Colonic mucosa (tissue), 4 donors: ENCODE measurements around the gene SRPK1. TPM values are rescaled to one million over a fixed set of nuclear protein-coding genes. Genes with fewer than 3 reads are reported as not detected.

Experiments used
- DNase-seq: peaks from one replicate; pipeline ENCODE4 v3.0.0-alpha.2; 2020
- H3K27ac ChIP-seq: fragments of 200-600 bp; one replicate; pipeline ENCODE4 v1.8.0; 2021
- H3K27me3 ChIP-seq: fragments of 200-600 bp; one replicate; pipeline ENCODE4 v1.8.0; 2021
- H3K36me3 ChIP-seq: fragments of 200-600 bp; one replicate; pipeline ENCODE4 v1.8.0; 2021
- H3K4me1 ChIP-seq: fragments of 200-600 bp; one replicate; pipeline ENCODE4 v1.8.0; 2021; ENCODE audit warnings: mild to moderate bottlenecking
- H3K4me3 ChIP-seq: fragments of 200-600 bp; one replicate; pipeline ENCODE4 v1.8.0; 2021
- H3K9ac ChIP-seq, 2 donors: one replicate each; pipeline ENCODE4 v1.7.0; 2013; ENCODE audit warnings: control low read depth in 2 of 2, low read depth in 2 of 2, low read length in 2 of 2
- H3K9me3 ChIP-seq: fragments of 200-600 bp; one replicate; pipeline ENCODE4 v1.8.0; 2021
- CTCF ChIP-seq: fragments of 200-600 bp; IDR thresholded peaks from one replicate; pipeline ENCODE4 v1.8.0; 2022; ENCODE audit warnings: antibody characterized with exemption, mild to moderate bottlenecking
- intact Hi-C: fragments of 100-400 bp; cut with DNase I; formaldehyde crosslinking; loops from one replicate; pipeline ENCODE4 v1.14.1; 2022
- total RNA-seq, 2 donors: library from RNA; stranded (reverse); fragmentation: NEBNext Ultra II Directional in 1 of 2; extraction: Animal tissue kit (Norgen Biotek cat#: 25700) in 1 of 2; gene quantifications; one replicate each; pipeline ENCODE4 v1.2.1, GENCODE V29; 2021
- donor health status: healthy.
- donor health status: DM: no; HTN: no; CAD: no.
- donor health status: DM: no; HTN: no; CAD: no.

The SRPK1 gene
- 100 to 1,000 TPM in 1 of 2 donors, 10 to 100 TPM in 1; 89.4 to 111 TPM for total RNA-seq

- intact Hi-C loops = no loop called here
- Histone ChIP-seq H3K9ac (peak within 1 kb of the TSS; percentile 90 to 99), H3K4me3 (peak within 1 kb of the TSS; percentile 81), H3K27ac (peak within 1 kb of the TSS; percentile 81), H3K9me3 (no peaks in the 10 kb centered on the region), H3K27me3 (no peaks in the 10 kb centered on the region), H3K36me3 (no peaks in the 10 kb centered on the region), H3K4me1 (no peaks in the 10 kb centered on the region)
- DNase-seq = peak; percentile 92
- no peak for TF ChIP-seq CTCF
These were observed at the start of gene SRPK1 for GRCh38 chr6:35920793-35921732. Gene SRPK1 (minus strand): TSS chr6:35921098. CDS start chr6:35921056, 42 bp downstream.

GRCh38 chr6:35970181-35970580 is 49.3 kb upstream of the SRPK1 start:
- H3K27ac ChIP-seq = no peak overlapping the region
- no peaks in the 10 kb centered on the region for H3K27me3 ChIP-seq
- DNase-seq = no peak
- H3K4me3 ChIP-seq = no peak overlapping the region
- H3K36me3 ChIP-seq = no peaks in the 10 kb centered on the region
- H3K9me3 ChIP-seq = no peaks in the 10 kb centered on the region
- no peak for TF ChIP-seq CTCF
- H3K9ac ChIP-seq = no peak overlapping the region
- H3K4me1 ChIP-seq = no peaks in the 10 kb centered on the region
- intact Hi-C loops = no loop called here

- intact Hi-C loops = no loop called here
- no peaks in the 10 kb centered on the region for H3K4me1 ChIP-seq
- H3K9me3 ChIP-seq = no peaks in the 10 kb centered on the region
- no peak overlapping the region for H3K4me3 ChIP-seq
- H3K36me3 ChIP-seq = no peaks in the 10 kb centered on the region
- no peak overlapping the region for H3K27ac ChIP-seq
- no peak for TF ChIP-seq CTCF
- DNase-seq = no peak
- no peaks in the 10 kb centered on the region for H3K27me3 ChIP-seq
- no peak overlapping the region for H3K9ac ChIP-seq
These were observed 48.7 kb upstream of the SRPK1 start for GRCh38 chr6:35969646-35970045.

GRCh38 chr6:35968821-35969220 is 47.9 kb upstream of the SRPK1 start:
- H3K9ac ChIP-seq = no peak overlapping the region
- H3K9me3 ChIP-seq = no peaks in the 10 kb centered on the region
- no peak for TF ChIP-seq CTCF
- intact Hi-C loops = no loop called here
- no peak for DNase-seq
- H3K27me3 ChIP-seq = no peaks in the 10 kb centered on the region
- no peaks in the 10 kb centered on the region for H3K4me1 ChIP-seq
- H3K27ac ChIP-seq = no peak overlapping the region
- H3K36me3 ChIP-seq = no peaks in the 10 kb centered on the region
- H3K4me3 ChIP-seq = no peak overlapping the region

GRCh38 chr6:35967076-35967774 is 46.3 kb upstream of the SRPK1 start:
- Histone ChIP-seq H3K9ac (no peak overlapping the region), H3K9me3 (no peaks in the 10 kb centered on the region), H3K27ac (no peak overlapping the region), H3K4me1 (no peaks in the 10 kb centered on the region), H3K36me3 (no peaks in the 10 kb centered on the region), H3K27me3 (no peaks in the 10 kb centered on the region), H3K4me3 (no peak overlapping the region)
- intact Hi-C loops = no loop called here
- no peak for DNase-seq
- no peak for TF ChIP-seq CTCF
